ENCODE data around the gene PTPRK.

- TF ChIP-seq, protein P1, sequence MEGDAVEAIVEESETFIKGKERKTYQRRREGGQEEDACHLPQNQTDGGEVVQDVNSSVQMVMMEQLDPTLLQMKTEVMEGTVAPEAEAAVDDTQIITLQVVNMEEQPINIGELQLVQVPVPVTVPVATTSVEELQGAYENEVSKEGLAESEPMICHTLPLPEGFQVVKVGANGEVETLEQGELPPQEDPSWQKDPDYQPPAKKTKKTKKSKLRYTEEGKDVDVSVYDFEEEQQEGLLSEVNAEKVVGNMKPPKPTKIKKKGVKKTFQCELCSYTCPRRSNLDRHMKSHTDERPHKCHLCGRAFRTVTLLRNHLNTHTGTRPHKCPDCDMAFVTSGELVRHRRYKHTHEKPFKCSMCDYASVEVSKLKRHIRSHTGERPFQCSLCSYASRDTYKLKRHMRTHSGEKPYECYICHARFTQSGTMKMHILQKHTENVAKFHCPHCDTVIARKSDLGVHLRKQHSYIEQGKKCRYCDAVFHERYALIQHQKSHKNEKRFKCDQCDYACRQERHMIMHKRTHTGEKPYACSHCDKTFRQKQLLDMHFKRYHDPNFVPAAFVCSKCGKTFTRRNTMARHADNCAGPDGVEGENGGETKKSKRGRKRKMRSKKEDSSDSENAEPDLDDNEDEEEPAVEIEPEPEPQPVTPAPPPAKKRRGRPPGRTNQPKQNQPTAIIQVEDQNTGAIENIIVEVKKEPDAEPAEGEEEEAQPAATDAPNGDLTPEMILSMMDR (IDR thresholded peaks at IDR 0.05) = no peak
- TF ChIP-seq POLR2A (IDR thresholded peaks at IDR 0.05) = no peak
These were observed 26.0 kb downstream of the PTPRK start for GRCh38 chr6:128494440-128494839.
